ENCODE results near the gene PTPRE. TPM values are rescaled to one million over a fixed set of nuclear protein-coding genes. Genes with fewer than 3 reads are reported as not detected.

The PTPRE gene
- total RNA-seq, 1 experiment from 2014 or later = 12.3 TPM

DNA sequence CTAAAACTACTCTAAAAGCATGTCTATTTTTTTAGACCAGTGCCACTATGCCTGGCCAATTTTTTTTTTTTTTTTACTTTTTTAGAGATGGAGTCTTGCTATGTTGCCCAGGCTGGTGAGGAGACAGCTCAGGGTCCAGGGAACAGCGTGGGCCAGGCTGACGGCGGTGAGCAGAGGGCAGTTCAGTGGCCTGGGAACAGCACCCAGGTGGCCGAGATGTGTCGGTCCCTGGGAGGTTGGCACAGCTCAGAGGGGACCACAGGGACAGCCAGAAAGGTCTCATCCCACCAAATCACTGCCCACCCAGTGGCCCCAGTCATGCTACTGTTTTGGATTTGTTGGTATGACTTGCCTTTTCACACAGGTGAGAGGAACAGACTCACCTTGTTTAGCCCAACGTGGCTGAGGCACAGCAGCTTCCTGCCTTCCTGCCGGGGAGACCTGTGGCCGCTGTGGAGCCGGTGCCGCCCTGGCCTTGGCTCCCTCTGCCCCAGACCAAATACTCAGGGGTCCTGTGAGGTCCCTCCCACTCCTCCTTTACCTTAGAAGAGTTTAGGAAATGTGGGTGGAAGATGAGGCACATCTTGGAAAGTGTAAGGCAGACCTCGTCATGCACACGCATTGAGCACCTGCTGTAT lies 109.6 kb downstream of the PTPRE start:
- no peaks in the 10 kb centered on the region for H3K36me3 ChIP-seq (ENCODE audit: control insufficient read depth in 1 of 2, insufficient read depth in 2 of 2, low read length in 2 of 2)
- H3K4me1 ChIP-seq (ENCODE audit: control insufficient read depth in 1 of 2, insufficient read depth in 2 of 2, low read length in 2 of 2) = peaks cover 0 to 2% of the 10 kb centered on the region in 2 experiments; a peak in 2 of 4 replicates
- intact Hi-C loops (cut with micrococcal nuclease) = no loop called here
- H3K4me3 ChIP-seq (replicated peaks in 1 of 2; ENCODE audit: low read depth in 1 of 2, low read length in 2 of 2) = no peak overlapping the region
- no peaks in the 10 kb centered on the region for H3K79me2 ChIP-seq (ENCODE audit: insufficient read depth, low read length)
- H3K27ac ChIP-seq (ENCODE audit: low read depth, low read length) = no peak overlapping the region
- H3K9ac ChIP-seq (ENCODE audit: low read length) = no peak overlapping the region
- TF ChIP-seq POLR2A (IDR thresholded peaks at IDR 0.05; ENCODE audit: borderline replicate concordance, extremely low read depth, insufficient read depth, insufficient read length) = no peak
- TF ChIP-seq ELF1 (IDR thresholded peaks at IDR 0.05; ENCODE audit: borderline replicate concordance, low read depth) = no peak
- TF ChIP-seq ZNF274 (IDR thresholded peaks at IDR 0.05; ENCODE audit: low read depth, low read length) = no peak
- no peak for TF ChIP-seq SRF (IDR thresholded peaks at IDR 0.05; ENCODE audit: low read depth)
- no peak for TF ChIP-seq YY1 (IDR thresholded peaks at IDR 0.05; ENCODE audit: extremely low read depth, insufficient replicate concordance, low read depth, low read length)
- TF ChIP-seq, protein P1, sequence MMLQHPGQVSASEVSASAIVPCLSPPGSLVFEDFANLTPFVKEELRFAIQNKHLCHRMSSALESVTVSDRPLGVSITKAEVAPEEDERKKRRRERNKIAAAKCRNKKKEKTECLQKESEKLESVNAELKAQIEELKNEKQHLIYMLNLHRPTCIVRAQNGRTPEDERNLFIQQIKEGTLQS (IDR thresholded peaks at IDR 0.05) = no peak
- TF ChIP-seq, protein P2, sequence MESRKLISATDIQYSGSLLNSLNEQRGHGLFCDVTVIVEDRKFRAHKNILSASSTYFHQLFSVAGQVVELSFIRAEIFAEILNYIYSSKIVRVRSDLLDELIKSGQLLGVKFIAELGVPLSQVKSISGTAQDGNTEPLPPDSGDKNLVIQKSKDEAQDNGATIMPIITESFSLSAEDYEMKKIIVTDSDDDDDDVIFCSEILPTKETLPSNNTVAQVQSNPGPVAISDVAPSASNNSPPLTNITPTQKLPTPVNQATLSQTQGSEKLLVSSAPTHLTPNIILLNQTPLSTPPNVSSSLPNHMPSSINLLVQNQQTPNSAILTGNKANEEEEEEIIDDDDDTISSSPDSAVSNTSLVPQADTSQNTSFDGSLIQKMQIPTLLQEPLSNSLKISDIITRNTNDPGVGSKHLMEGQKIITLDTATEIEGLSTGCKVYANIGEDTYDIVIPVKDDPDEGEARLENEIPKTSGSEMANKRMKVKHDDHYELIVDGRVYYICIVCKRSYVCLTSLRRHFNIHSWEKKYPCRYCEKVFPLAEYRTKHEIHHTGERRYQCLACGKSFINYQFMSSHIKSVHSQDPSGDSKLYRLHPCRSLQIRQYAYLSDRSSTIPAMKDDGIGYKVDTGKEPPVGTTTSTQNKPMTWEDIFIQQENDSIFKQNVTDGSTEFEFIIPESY (IDR thresholded peaks at IDR 0.05; ENCODE audit: extremely low read depth, insufficient replicate concordance, low read length) = no peak
- TF ChIP-seq CEBPB (IDR thresholded peaks at IDR 0.05; ENCODE audit: low read depth) = no peak
- no peak for TF ChIP-seq FOSL1 (IDR thresholded peaks at IDR 0.05; ENCODE audit: low read depth)
- TF ChIP-seq EZH2phosphoT487 (IDR thresholded peaks at IDR 0.05; ENCODE audit: borderline replicate concordance) = no peak
- TF ChIP-seq, protein P3, sequence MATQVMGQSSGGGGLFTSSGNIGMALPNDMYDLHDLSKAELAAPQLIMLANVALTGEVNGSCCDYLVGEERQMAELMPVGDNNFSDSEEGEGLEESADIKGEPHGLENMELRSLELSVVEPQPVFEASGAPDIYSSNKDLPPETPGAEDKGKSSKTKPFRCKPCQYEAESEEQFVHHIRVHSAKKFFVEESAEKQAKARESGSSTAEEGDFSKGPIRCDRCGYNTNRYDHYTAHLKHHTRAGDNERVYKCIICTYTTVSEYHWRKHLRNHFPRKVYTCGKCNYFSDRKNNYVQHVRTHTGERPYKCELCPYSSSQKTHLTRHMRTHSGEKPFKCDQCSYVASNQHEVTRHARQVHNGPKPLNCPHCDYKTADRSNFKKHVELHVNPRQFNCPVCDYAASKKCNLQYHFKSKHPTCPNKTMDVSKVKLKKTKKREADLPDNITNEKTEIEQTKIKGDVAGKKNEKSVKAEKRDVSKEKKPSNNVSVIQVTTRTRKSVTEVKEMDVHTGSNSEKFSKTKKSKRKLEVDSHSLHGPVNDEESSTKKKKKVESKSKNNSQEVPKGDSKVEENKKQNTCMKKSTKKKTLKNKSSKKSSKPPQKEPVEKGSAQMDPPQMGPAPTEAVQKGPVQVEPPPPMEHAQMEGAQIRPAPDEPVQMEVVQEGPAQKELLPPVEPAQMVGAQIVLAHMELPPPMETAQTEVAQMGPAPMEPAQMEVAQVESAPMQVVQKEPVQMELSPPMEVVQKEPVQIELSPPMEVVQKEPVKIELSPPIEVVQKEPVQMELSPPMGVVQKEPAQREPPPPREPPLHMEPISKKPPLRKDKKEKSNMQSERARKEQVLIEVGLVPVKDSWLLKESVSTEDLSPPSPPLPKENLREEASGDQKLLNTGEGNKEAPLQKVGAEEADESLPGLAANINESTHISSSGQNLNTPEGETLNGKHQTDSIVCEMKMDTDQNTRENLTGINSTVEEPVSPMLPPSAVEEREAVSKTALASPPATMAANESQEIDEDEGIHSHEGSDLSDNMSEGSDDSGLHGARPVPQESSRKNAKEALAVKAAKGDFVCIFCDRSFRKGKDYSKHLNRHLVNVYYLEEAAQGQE (IDR thresholded peaks at IDR 0.05; ENCODE audit: low read depth) = no peak
- no peak for TF ChIP-seq EGR1 (IDR thresholded peaks at IDR 0.05; ENCODE audit: low read depth)
- TF ChIP-seq, protein P4, sequence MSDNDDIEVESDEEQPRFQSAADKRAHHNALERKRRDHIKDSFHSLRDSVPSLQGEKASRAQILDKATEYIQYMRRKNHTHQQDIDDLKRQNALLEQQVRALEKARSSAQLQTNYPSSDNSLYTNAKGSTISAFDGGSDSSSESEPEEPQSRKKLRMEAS (IDR thresholded peaks at IDR 0.05) = no peak
- TF ChIP-seq POLR2AphosphoS5 (IDR thresholded peaks at IDR 0.05; ENCODE audit: low read depth, low read length) = no peak
- TF ChIP-seq SIN3A (IDR thresholded peaks at IDR 0.05; ENCODE audit: low read depth) = no peak
- TF ChIP-seq, protein P5, sequence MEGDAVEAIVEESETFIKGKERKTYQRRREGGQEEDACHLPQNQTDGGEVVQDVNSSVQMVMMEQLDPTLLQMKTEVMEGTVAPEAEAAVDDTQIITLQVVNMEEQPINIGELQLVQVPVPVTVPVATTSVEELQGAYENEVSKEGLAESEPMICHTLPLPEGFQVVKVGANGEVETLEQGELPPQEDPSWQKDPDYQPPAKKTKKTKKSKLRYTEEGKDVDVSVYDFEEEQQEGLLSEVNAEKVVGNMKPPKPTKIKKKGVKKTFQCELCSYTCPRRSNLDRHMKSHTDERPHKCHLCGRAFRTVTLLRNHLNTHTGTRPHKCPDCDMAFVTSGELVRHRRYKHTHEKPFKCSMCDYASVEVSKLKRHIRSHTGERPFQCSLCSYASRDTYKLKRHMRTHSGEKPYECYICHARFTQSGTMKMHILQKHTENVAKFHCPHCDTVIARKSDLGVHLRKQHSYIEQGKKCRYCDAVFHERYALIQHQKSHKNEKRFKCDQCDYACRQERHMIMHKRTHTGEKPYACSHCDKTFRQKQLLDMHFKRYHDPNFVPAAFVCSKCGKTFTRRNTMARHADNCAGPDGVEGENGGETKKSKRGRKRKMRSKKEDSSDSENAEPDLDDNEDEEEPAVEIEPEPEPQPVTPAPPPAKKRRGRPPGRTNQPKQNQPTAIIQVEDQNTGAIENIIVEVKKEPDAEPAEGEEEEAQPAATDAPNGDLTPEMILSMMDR (IDR thresholded peaks at IDR 0.05 in 2 of 3, conservative IDR thresholded peaks at IDR 0.05 in 1 of 3; ENCODE audit: borderline replicate concordance in 1 of 3, insufficient read depth in 1 of 3, low read depth in 2 of 3, low read length in 2 of 3) = no peak
- BruUV-seq (replicated peaks) = no TSS peak
- POLR2A ChIA-PET = no interaction called here
- DNase-seq (ENCODE audit: low read depth, low spot score) (no peak), ATAC-seq (no peak)
- H3K9me2 ChIP-seq (ENCODE audit: insufficient read depth) = no peaks in the 10 kb centered on the region
- no peaks in the 10 kb centered on the region for H3K27me3 ChIP-seq (ENCODE audit: insufficient read depth, low read length)
- CTCF ChIA-PET = interaction anchor here (0.8 to 2.3 kb wide), 3 partner anchors 19 to 109 kb away, joined by 3 to 8 read pairs (median 3); partner anchors contain the start of gene PTPRE
- no peak overlapping the region for H3K4me2 ChIP-seq (ENCODE audit: low read length)
- H3K9me3 ChIP-seq (ENCODE audit: control insufficient read depth in 1 of 2, insufficient read depth in 1 of 2, low read depth in 1 of 2, low read length in 2 of 2) = no peaks in the 10 kb centered on the region
- RAD21 ChIA-PET (ENCODE audit: low non-redundant PET in 1 of 2, low total read pairs in 2 of 2, uncharacterized antibody in 2 of 2, unreplicated experiment in 2 of 2) = no interaction called here
- H2AFZ ChIP-seq (ENCODE audit: low read depth, low read length, poor library complexity, severe bottlenecking) = no peak overlapping the region
- H4K20me1 ChIP-seq (ENCODE audit: insufficient read depth) = no peaks in the 10 kb centered on the region

All from HCT116 (cell line).